CD14-positive monocyte (primary cell): ENCODE results near the gene CCDC85A. TPM values are rescaled to one million over a fixed set of nuclear protein-coding genes. Genes with fewer than 3 reads are reported as not detected.

Source experiments
- DNase-seq, 3 donors: peaks; one replicate each; pipeline ENCODE4 v3.0.0-alpha.2; 2011 to 2022
- H2AFZ ChIP-seq: 2 replicates; pipeline ENCODE4 v1.6.0; 2012; ENCODE audit warnings: mild to moderate bottlenecking, low read depth, low read length, inconsistent platforms; ENCODE audit not compliant: insufficient read depth, poor library complexity, severe bottlenecking
- H3K27ac ChIP-seq, 2 donors: 1 replicate in 1 of 2; 2 replicates in 1 of 2; pipeline ENCODE4 v1.5.1; 2012 to 2013; ENCODE audit warnings: low read length in 2 of 2, control low read depth in 1 of 2, inconsistent platforms in 1 of 2, low read depth in 1 of 2, mild to moderate bottlenecking in 1 of 2
- H3K27me3 ChIP-seq, 2 donors: one replicate each; pipeline versions ENCODE4 v1.6.0 to v1.6.1; 2011 to 2013; ENCODE audit warnings: low read length in 2 of 2; ENCODE audit not compliant: control insufficient read depth in 2 of 2, insufficient read depth in 2 of 2
- H3K36me3 ChIP-seq, 2 donors: replicated peaks in 1 of 2; 1 replicate in 1 of 2; 2 replicates in 1 of 2; pipeline versions ENCODE4 v1.5.1 to v1.6.1; 2012 to 2013; ENCODE audit warnings: low read length in 2 of 2, control low read depth in 1 of 2, inconsistent platforms in 1 of 2, mild to moderate bottlenecking in 1 of 2; ENCODE audit not compliant: insufficient read depth in 2 of 2, control insufficient read depth in 1 of 2
- H3K4me1 ChIP-seq, 2 donors: 1 replicate in 1 of 2; 2 replicates in 1 of 2; pipeline versions ENCODE4 v1.5.1 to v1.6.1; 2012 to 2013; ENCODE audit warnings: low read length in 2 of 2, control low read depth in 1 of 2, inconsistent platforms in 1 of 2, mild to moderate bottlenecking in 1 of 2, moderate library complexity in 1 of 2; ENCODE audit not compliant: insufficient read depth in 2 of 2, control insufficient read depth in 1 of 2
- H3K4me2 ChIP-seq: replicated peaks from 2 replicates; pipeline ENCODE3; 2012; ENCODE audit warnings: low read length, moderate library complexity, mild to moderate bottlenecking; ENCODE audit not compliant: poor library complexity, severe bottlenecking; ENCODE audit errors: extremely low read depth
- H3K4me3 ChIP-seq, 3 experiments: fragments of 200-600 bp in 1 of 3; sonication (generic) in 1 of 3; replicated peaks in 1 of 3; 1 replicate in 2 of 3; 2 replicates in 1 of 3; pipeline ENCODE4 v1.5.1; 2011 to 2013; ENCODE audit warnings: low read length in 3 of 3, mild to moderate bottlenecking in 3 of 3, control low read depth in 2 of 3, low read depth in 2 of 3, inconsistent platforms in 1 of 3, moderate library complexity in 1 of 3
- H3K79me2 ChIP-seq: 2 replicates; pipeline ENCODE4 v1.6.0; 2012; ENCODE audit warnings: mild to moderate bottlenecking, control low read depth, inconsistent platforms, low read length, moderate library complexity; ENCODE audit not compliant: insufficient read depth
- H3K9ac ChIP-seq: 2 replicates; pipeline ENCODE4 v1.6.0; 2017; ENCODE audit warnings: low read length, mild to moderate bottlenecking; ENCODE audit not compliant: insufficient read depth, poor library complexity, severe bottlenecking
- H3K9me3 ChIP-seq, 2 donors: replicated peaks in 1 of 2; 1 replicate in 1 of 2; 2 replicates in 1 of 2; pipeline versions ENCODE4 v1.5.1 to v1.6.1; 2012 to 2013; ENCODE audit warnings: low read length in 2 of 2, control low read depth in 1 of 2; ENCODE audit not compliant: control insufficient read depth in 1 of 2, insufficient read depth in 1 of 2
- H4K20me1 ChIP-seq: 2 replicates; pipeline ENCODE4 v1.6.0; 2012; ENCODE audit warnings: mild to moderate bottlenecking, low read length, control low read depth, moderate library complexity; ENCODE audit not compliant: insufficient read depth
- H3K27ac Mint-ChIP-seq, 7 donors: one replicate each; pipeline ENCODE4 v1.8.0; 2020; ENCODE audit warnings: mild to moderate bottlenecking in 7 of 7, mixed read lengths in 7 of 7, moderate library complexity in 6 of 7, inconsistent platforms in 2 of 7
- H3K27me3 Mint-ChIP-seq, 3 donors: one replicate each; pipeline ENCODE4 v1.8.0; 2021 to 2022; ENCODE audit warnings: low read depth in 3 of 3, mild to moderate bottlenecking in 3 of 3, mixed read lengths in 3 of 3, moderate library complexity in 3 of 3, inconsistent platforms in 1 of 3
- H3K36me3 Mint-ChIP-seq, 2 donors: one replicate each; pipeline ENCODE4 v1.8.0; 2020; ENCODE audit warnings: mixed read lengths in 2 of 2, inconsistent platforms in 1 of 2, mild to moderate bottlenecking in 1 of 2
- H3K4me1 Mint-ChIP-seq: one replicate; pipeline ENCODE4 v1.8.0; 2020; ENCODE audit warnings: mild to moderate bottlenecking, mixed read lengths
- H3K4me3 Mint-ChIP-seq, 2 donors: one replicate each; pipeline ENCODE4 v1.8.0; 2020; ENCODE audit warnings: mild to moderate bottlenecking in 2 of 2, mixed read lengths in 2 of 2, moderate library complexity in 1 of 2
- H3K9me3 Mint-ChIP-seq, 7 donors: one replicate each; pipeline ENCODE4 v1.8.0; 2020 to 2022; ENCODE audit warnings: mixed read lengths in 7 of 7, mild to moderate bottlenecking in 6 of 7, moderate library complexity in 6 of 7, inconsistent platforms in 2 of 7
- CTCF ChIP-seq: fragments of 200-600 bp; IDR thresholded peaks from one replicate; pipeline ENCODE4 v1.8.0; 2022; ENCODE audit warnings: antibody characterized with exemption, mild to moderate bottlenecking
- WGBS: methylation state at CpG from one replicate; pipeline ENCODE4 v1.1.5; 2013; ENCODE audit warnings: missing lambda C conversion rate; ENCODE audit not compliant: insufficient coverage; 5-methylcytosine and 5-hydroxymethylcytosine counted together
- intact Hi-C, 2 donors: fragments of 100-400 bp; cut with micrococcal nuclease; formaldehyde crosslinking; loops; one replicate each; pipeline versions ENCODE4 v1.15.0 to v1.15.1; 2023
- polyA plus RNA-seq, 3 donors: library from polyadenylated mRNA; depleted of rRNA in 1 of 3; unstranded in 2 of 3; stranded (reverse) in 1 of 3; fragments of 300-500 nt in 2 of 3; fragments of >200 nt in 1 of 3; fragmentation: Illumina TruSeq in 2 of 3; gene quantifications; 1 replicate in 2 of 3; 2 replicates in 1 of 3; pipeline ENCODE4 v1.2.3, GENCODE V29; 2012 to 2021

The CCDC85A gene
- polyA plus RNA-seq, 3 donors: not detected

- H3K27ac ChIP-seq: no peak overlapping the region
- H3K4me2 ChIP-seq: no peak overlapping the region
- DNase-seq: no peak
- intact Hi-C loops: no loop called here
- WGBS: 100% methylated on average over 2 of the region's 5 CpGs
- Mint-ChIP-seq H3K27ac (no peak overlapping the region), H3K27me3 (peaks cover 3 to 4% (median 3%) of the 10 kb centered on the region in 3 donors), H3K36me3 (no peaks in the 10 kb centered on the region), H3K4me1 (no peaks in the 10 kb centered on the region), H3K4me3 (no peak overlapping the region), H3K9me3 (peaks cover 0 to 3% (median 0%) of the 10 kb centered on the region in 7 donors)
- no peak overlapping the region for H3K9ac ChIP-seq
- H4K20me1 ChIP-seq: no peaks in the 10 kb centered on the region
- H3K4me1 ChIP-seq: no peaks in the 10 kb centered on the region
- TF ChIP-seq CTCF: no peak
- H3K9me3 ChIP-seq: no peaks in the 10 kb centered on the region
- H3K79me2 ChIP-seq: no peaks in the 10 kb centered on the region
- H3K27me3 ChIP-seq: no peaks in the 10 kb centered on the region
- H3K4me3 ChIP-seq: no peak overlapping the region
- H2AFZ ChIP-seq: no peak overlapping the region
- H3K36me3 ChIP-seq: no peaks in the 10 kb centered on the region
Measured at GRCh38 chr2:56170504-56170903, 13.3 kb upstream of the CCDC85A start.

- Mint-ChIP-seq H3K27me3 (peaks cover 3 to 4% (median 3%) of the 10 kb centered on the region in 3 donors), H3K36me3 (no peaks in the 10 kb centered on the region), H3K4me1 (no peaks in the 10 kb centered on the region), H3K9me3 (peaks cover 0 to 3% (median 0%) of the 10 kb centered on the region in 7 donors), H3K4me3 (no peak overlapping the region), H3K27ac (no peak overlapping the region)
- intact Hi-C loops: no loop called here
- H2AFZ ChIP-seq: no peak overlapping the region
- H3K27me3 ChIP-seq: no peaks in the 10 kb centered on the region
- no peak overlapping the region for H3K4me2 ChIP-seq
- no peak overlapping the region for H3K4me3 ChIP-seq
- TF ChIP-seq CTCF: no peak
- no peaks in the 10 kb centered on the region for H3K9me3 ChIP-seq
- no peaks in the 10 kb centered on the region for H3K4me1 ChIP-seq
- no peaks in the 10 kb centered on the region for H3K79me2 ChIP-seq
- no peak for DNase-seq
- no peak overlapping the region for H3K27ac ChIP-seq
- no peak overlapping the region for H3K9ac ChIP-seq
- H4K20me1 ChIP-seq: no peaks in the 10 kb centered on the region
- WGBS: 67% methylated on average over 1 of the region's 2 CpGs
- H3K36me3 ChIP-seq: no peaks in the 10 kb centered on the region
Measured at GRCh38 chr2:56170988-56171387, 12.8 kb upstream of the CCDC85A start.
